Activated CD8-positive, alpha-beta memory T cell treated with anti-CD3 and anti-CD28 coated beads, Interleukin-2, amount 10 ng/mL, durations not matched to agents 7 days and 5 days (primary cell): ENCODE results near the gene NECTIN3. TPM values are rescaled to one million over a fixed set of nuclear protein-coding genes. Genes with fewer than 3 reads are reported as not detected.

ENCODE experiments used
- ATAC-seq: fragments of 150-1000 bp; cut with Tn5 transposase; one replicate; pipeline ENCODE4 v1.10.0; 2021; ENCODE audit warnings: moderate library complexity
- CTCF ChIA-PET: fragments of 350-600 bp; sonication (Branson Sonifier 250); formaldehyde crosslinking; loops from one replicate; lab custom pipeline; 2021; ENCODE audit warnings: antibody characterized with exemption; lab: Charles Lee
- DNase-seq: peaks from one replicate; pipeline ENCODE4 v3.0.0-alpha.2; 2020
- H3K27ac Mint-ChIP-seq: one replicate; pipeline ENCODE4 v1.8.0; 2021; ENCODE audit warnings: mild to moderate bottlenecking, mixed read lengths
- H3K27me3 Mint-ChIP-seq: one replicate; pipeline ENCODE4 v1.8.0; 2021; ENCODE audit warnings: mixed read lengths
- H3K36me3 Mint-ChIP-seq: one replicate; pipeline ENCODE4 v1.8.0; 2021; ENCODE audit warnings: mild to moderate bottlenecking, mixed read lengths
- H3K4me1 Mint-ChIP-seq: one replicate; pipeline ENCODE4 v1.8.0; 2021; ENCODE audit warnings: mixed read lengths
- H3K4me3 Mint-ChIP-seq: one replicate; pipeline ENCODE4 v1.8.0; 2021; ENCODE audit warnings: mild to moderate bottlenecking, moderate library complexity, mixed read lengths
- H3K9me3 Mint-ChIP-seq: one replicate; pipeline ENCODE4 v1.8.0; 2022; ENCODE audit warnings: low read depth, mixed read lengths
- total RNA-seq, 2 experiments: library from RNA; stranded (reverse); gene quantifications; one replicate each; pipeline ENCODE4 v1.2.3, GENCODE V29; 2021

NECTIN3 gene
- total RNA-seq, 2 experiments from 2014 or later, result 13.3 to 16.9 TPM

DNA sequence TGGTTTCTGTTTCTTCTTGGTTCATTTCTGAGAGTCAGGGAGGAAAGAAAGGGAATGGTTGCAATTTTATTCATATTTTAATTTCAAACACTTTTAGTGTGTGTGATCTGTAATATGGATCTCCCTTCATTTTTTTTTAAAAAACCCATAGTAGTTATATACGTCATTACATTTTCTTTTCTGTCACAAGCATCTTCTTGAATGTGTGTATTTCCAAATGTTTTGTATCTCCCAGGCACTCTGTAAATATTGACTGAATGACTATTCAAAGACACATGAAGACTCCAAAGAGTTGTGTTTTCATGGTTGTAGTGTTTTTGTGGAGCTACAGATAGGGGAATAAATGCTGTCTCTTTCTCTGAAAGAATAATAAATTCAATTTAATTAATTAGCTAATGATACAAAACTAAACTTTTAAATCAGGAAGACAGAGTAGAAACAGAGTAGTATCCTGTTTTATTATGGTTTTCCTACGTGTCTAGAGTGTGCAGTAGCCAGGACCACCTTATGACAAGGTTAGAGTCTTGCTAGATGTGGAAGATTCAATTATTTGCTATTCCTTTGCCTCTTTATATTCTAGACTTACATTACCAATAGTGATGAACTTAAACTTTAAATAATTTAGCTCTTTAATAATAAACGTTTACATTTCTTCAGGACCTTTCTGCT lies 35.5 kb downstream of the NECTIN3 start:
- no peak for ATAC-seq
- H3K4me3 Mint-ChIP-seq, result no peak overlapping the region
- no peaks in the 10 kb centered on the region for H3K4me1 Mint-ChIP-seq
- H3K9me3 Mint-ChIP-seq, result no peaks in the 10 kb centered on the region
- CTCF ChIA-PET, result no interaction called here
- H3K27me3 Mint-ChIP-seq, result no peaks in the 10 kb centered on the region
- DNase-seq, result no peak
- H3K27ac Mint-ChIP-seq, result no peak overlapping the region
- peaks cover 23% of the 10 kb centered on the region for H3K36me3 Mint-ChIP-seq

GRCh38 chr3:111107662-111108035 lies 36.0 kb downstream of the NECTIN3 start:
- H3K4me1 Mint-ChIP-seq, result no peaks in the 10 kb centered on the region
- H3K27ac Mint-ChIP-seq, result no peak overlapping the region
- H3K4me3 Mint-ChIP-seq, result no peak overlapping the region
- DNase-seq, result no peak
- CTCF ChIA-PET, result no interaction called here
- H3K9me3 Mint-ChIP-seq, result no peaks in the 10 kb centered on the region
- no peak for ATAC-seq
- peaks cover 24% of the 10 kb centered on the region for H3K36me3 Mint-ChIP-seq
- H3K27me3 Mint-ChIP-seq, result no peaks in the 10 kb centered on the region

DNA sequence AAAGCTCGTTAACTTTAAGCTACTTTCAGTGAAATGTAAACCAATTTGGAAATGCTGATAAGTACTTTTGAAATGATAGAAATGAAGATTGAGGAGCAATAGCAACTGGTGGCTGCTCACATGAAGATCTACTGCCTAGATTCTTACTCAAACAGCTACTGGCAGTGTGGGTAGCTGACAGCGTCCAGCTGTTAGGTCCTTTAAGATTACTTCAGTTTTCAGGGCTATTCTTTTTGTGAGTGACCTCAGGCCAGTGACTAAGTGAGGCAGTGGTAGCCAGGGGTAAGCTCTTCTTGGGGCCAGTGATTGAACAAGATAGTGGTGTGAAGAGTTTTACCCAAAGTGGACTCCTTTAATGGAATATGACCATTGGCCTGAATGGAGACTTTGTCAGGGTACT lies 41.3 kb downstream of the NECTIN3 start:
- H3K27ac Mint-ChIP-seq, result no peak overlapping the region
- no peaks in the 10 kb centered on the region for H3K4me1 Mint-ChIP-seq
- DNase-seq (no peak), ATAC-seq (no peak)
- H3K4me3 Mint-ChIP-seq, result no peak overlapping the region
- no peaks in the 10 kb centered on the region for H3K27me3 Mint-ChIP-seq
- no peaks in the 10 kb centered on the region for H3K9me3 Mint-ChIP-seq
- H3K36me3 Mint-ChIP-seq, result peaks cover 19% of the 10 kb centered on the region
- CTCF ChIA-PET, result interaction anchor here (0.9 kb wide), 1 partner anchor 42 kb away, joined by 3 read pairs; no protein-coding TSS in a partner anchor

GRCh38 chr3:111128884-111129283 lies 57.3 kb downstream of the NECTIN3 start:
- CTCF ChIA-PET, result no interaction called here
- Mint-ChIP-seq H3K9me3 (no peaks in the 10 kb centered on the region), H3K27me3 (no peaks in the 10 kb centered on the region), H3K27ac (no peak overlapping the region), H3K36me3 (peaks cover 10% of the 10 kb centered on the region), H3K4me3 (no peak overlapping the region), H3K4me1 (no peaks in the 10 kb centered on the region)
- DNase-seq (no peak), ATAC-seq (no peak)

DNA sequence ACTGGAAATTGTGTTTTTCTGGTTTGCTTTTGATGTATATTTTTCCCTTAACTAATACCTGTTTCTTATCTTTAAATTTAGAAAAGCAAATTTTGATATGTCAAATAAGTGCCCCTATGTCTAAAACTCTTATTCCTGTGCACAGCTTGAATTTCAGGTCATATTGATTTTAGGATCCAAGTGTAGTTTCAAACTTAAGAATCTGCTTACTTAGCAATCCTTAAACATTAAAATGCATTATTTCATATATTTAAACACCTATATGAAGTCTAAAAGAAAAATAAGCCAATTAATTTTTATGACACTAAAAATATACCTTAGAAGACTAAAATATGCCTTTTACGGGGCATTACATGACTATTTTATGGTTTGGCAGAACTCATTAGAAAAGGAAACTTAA lies 59.2 kb downstream of the NECTIN3 start:
- CTCF ChIA-PET, result no interaction called here
- H3K9me3 Mint-ChIP-seq, result no peaks in the 10 kb centered on the region
- no peak overlapping the region for H3K27ac Mint-ChIP-seq
- H3K4me3 Mint-ChIP-seq, result no peak overlapping the region
- H3K4me1 Mint-ChIP-seq, result no peaks in the 10 kb centered on the region
- peaks cover 11% of the 10 kb centered on the region for H3K36me3 Mint-ChIP-seq
- DNase-seq (no peak), ATAC-seq (no peak)
- no peaks in the 10 kb centered on the region for H3K27me3 Mint-ChIP-seq

DNA sequence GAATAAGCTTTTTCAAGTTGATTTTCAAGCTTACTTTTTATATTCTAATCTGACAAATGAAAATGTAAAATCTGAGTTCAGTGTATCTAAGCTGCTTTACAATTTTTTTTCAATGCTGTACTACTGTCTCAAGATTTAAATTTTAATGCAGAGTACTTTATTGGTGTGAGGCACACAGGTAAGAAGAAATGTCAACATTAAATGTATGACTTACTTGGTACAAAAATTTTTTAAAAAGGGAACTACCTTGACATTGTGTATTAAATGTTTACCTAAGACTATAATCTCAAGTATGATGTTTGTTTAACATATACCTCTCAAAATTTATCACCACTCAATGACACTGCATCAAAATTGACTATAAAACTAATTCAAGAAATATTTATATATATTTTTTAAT lies 62.7 kb downstream of the NECTIN3 start:
- CTCF ChIA-PET, result no interaction called here
- peaks cover 6% of the 10 kb centered on the region for H3K36me3 Mint-ChIP-seq
- H3K9me3 Mint-ChIP-seq, result no peaks in the 10 kb centered on the region
- H3K4me3 Mint-ChIP-seq, result no peak overlapping the region
- H3K27me3 Mint-ChIP-seq, result no peaks in the 10 kb centered on the region
- ATAC-seq, result no peak
- DNase-seq, result no peak
- no peak overlapping the region for H3K27ac Mint-ChIP-seq
- H3K4me1 Mint-ChIP-seq, result no peaks in the 10 kb centered on the region

GRCh38 chr3:111151438-111151837 lies 79.8 kb downstream of the NECTIN3 start:
- ATAC-seq (no peak), DNase-seq (no peak)
- Mint-ChIP-seq H3K9me3 (no peaks in the 10 kb centered on the region), H3K4me1 (no peaks in the 10 kb centered on the region), H3K36me3 (peaks cover 14% of the 10 kb centered on the region), H3K4me3 (no peak overlapping the region), H3K27me3 (no peaks in the 10 kb centered on the region), H3K27ac (no peak overlapping the region)
- CTCF ChIA-PET, result no interaction called here

DNA sequence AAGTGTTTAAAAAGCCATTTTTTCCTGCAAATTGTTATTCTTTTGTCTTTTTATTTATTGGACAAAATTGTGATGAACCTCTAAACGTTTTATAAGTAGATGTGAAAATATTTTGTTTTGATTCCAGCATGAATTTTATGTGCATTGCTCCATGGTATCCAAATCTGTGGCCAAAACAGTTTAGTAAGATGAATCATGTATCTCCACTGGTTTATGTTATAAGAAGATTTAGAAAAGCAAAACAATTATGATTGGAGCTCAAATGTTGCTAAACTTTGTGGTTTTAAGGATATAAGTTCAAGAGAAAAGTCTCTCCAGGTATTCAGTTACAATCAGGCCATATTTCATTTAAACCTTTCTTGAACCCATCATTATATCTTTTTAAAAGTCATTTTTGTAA lies 80.9 kb downstream of the NECTIN3 start:
- Mint-ChIP-seq H3K4me3 (no peak overlapping the region), H3K9me3 (no peaks in the 10 kb centered on the region), H3K4me1 (no peaks in the 10 kb centered on the region), H3K36me3 (peaks cover 15% of the 10 kb centered on the region), H3K27ac (no peak overlapping the region), H3K27me3 (no peaks in the 10 kb centered on the region)
- ATAC-seq, result no peak
- DNase-seq, result no peak
- CTCF ChIA-PET, result no interaction called here

DNA sequence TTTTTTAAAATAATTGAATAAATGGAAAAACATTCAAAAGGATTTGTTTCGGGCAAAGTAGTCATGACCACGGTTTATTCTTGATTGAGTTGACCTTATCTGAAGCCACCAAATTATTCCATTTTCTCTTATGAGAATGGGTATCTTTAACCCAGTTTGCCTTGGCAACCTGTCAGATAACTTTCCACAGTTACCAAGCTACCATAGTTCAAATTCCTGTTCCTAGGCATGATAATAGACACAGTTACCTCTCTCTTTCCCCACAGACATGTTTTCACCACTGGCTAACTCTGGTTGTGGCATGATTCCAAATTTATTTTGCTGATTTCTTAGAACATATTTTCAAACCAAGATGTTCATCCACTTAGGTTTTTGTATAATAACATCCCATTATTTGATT lies 84.9 kb downstream of the NECTIN3 start:
- CTCF ChIA-PET, result no interaction called here
- peaks cover 3% of the 10 kb centered on the region for H3K9me3 Mint-ChIP-seq
- ATAC-seq, result no peak

GRCh38 chr3:111159391-111159790 lies 87.8 kb downstream of the NECTIN3 start:
- H3K4me1 Mint-ChIP-seq, result no peaks in the 10 kb centered on the region
- ATAC-seq, result no peak
- H3K4me3 Mint-ChIP-seq, result no peak overlapping the region
- no peaks in the 10 kb centered on the region for H3K27me3 Mint-ChIP-seq
- H3K9me3 Mint-ChIP-seq, result peaks cover 5% of the 10 kb centered on the region
- no peak for DNase-seq
- no peak overlapping the region for H3K27ac Mint-ChIP-seq
- CTCF ChIA-PET, result no interaction called here
- peaks cover 17% of the 10 kb centered on the region for H3K36me3 Mint-ChIP-seq

More for the DNA sequence above, 84.9 kb downstream of the NECTIN3 start:
- no peak for DNase-seq
- no peaks in the 10 kb centered on the region for H3K27me3 Mint-ChIP-seq
- peaks cover 14% of the 10 kb centered on the region for H3K36me3 Mint-ChIP-seq
- H3K27ac Mint-ChIP-seq, result no peak overlapping the region
- H3K4me1 Mint-ChIP-seq, result no peaks in the 10 kb centered on the region
- no peak overlapping the region for H3K4me3 Mint-ChIP-seq

DNA sequence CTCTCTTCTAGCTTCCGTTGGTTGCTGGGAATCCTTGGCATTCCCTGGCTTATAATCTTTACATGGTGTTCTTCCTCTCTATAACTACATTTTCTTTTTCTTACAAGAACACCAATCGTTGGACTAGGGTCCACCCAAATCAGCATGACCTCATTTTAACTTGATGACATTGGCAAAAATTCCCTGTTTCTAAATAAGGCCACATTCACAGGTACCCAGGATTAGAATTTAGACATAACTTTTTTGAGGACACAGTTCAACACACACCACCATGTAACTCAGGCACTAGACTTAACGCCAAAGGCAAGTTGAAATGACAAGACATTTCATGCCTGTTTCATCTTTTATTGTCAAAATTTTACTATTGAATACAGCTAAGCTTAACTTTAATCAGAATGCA lies 93.0 kb downstream of the NECTIN3 start:
- no peak overlapping the region for H3K4me3 Mint-ChIP-seq
- H3K27me3 Mint-ChIP-seq, result no peaks in the 10 kb centered on the region
- ATAC-seq, result no peak
- peaks cover 5% of the 10 kb centered on the region for H3K9me3 Mint-ChIP-seq
- no peak overlapping the region for H3K27ac Mint-ChIP-seq
- DNase-seq, result no peak
- H3K4me1 Mint-ChIP-seq, result no peaks in the 10 kb centered on the region
- CTCF ChIA-PET, result no interaction called here
- peaks cover 14% of the 10 kb centered on the region for H3K36me3 Mint-ChIP-seq

GRCh38 chr3:111165411-111165810 lies 93.8 kb downstream of the NECTIN3 start:
- CTCF ChIA-PET, result interaction anchor here (1.4 kb wide), 1 partner anchor 88 kb away, joined by 3 read pairs; no protein-coding TSS in a partner anchor
- Mint-ChIP-seq H3K36me3 (peaks cover 16% of the 10 kb centered on the region), H3K27ac (no peak overlapping the region), H3K4me1 (no peaks in the 10 kb centered on the region), H3K9me3 (peaks cover 5% of the 10 kb centered on the region), H3K27me3 (no peaks in the 10 kb centered on the region), H3K4me3 (no peak overlapping the region)
- no peak for ATAC-seq
- DNase-seq, result no peak

DNA sequence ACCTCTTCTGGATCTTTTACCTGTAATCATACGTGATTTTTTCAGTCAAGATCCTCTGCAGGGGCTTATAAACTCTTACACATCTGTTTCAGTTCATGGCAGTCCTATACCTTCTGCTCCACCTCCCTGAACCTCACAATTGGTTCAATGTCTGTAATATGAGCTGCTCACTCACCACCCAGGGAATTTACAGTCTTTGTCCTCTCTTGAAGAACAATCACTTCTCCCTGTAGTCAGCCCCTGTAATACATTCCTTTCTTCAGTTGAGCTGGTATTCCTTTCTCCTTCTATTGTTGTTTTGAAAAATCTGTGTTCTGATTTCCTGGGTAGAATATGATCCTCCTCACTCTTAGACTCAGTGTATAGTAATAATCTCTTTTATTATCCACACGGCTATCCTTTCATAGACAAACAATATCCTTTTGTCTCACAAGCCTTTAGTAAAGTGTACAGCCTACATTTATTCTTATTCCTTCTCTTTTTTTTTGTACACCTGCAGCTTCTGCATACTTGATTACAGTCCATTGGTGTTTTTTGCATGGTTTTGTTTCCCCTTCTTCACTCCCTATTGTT lies 101.8 kb downstream of the NECTIN3 start:
- CTCF ChIA-PET, result no interaction called here
- Mint-ChIP-seq H3K4me3 (no peak overlapping the region), H3K27me3 (no peaks in the 10 kb centered on the region), H3K4me1 (no peaks in the 10 kb centered on the region), H3K27ac (no peak overlapping the region), H3K36me3 (peaks cover 18% of the 10 kb centered on the region), H3K9me3 (peaks cover 8% of the 10 kb centered on the region)
- no peak for ATAC-seq
- no peak for DNase-seq

GRCh38 chr3:111173906-111174305 lies 102.3 kb downstream of the NECTIN3 start:
- no peak for ATAC-seq
- Mint-ChIP-seq H3K4me1 (no peaks in the 10 kb centered on the region), H3K9me3 (peaks cover 8% of the 10 kb centered on the region), H3K27ac (no peak overlapping the region), H3K36me3 (peaks cover 18% of the 10 kb centered on the region), H3K27me3 (no peaks in the 10 kb centered on the region), H3K4me3 (no peak overlapping the region)
- CTCF ChIA-PET, result no interaction called here
- no peak for DNase-seq
